H1 (cell line): ENCODE data around the gene BCL2. TPM values are rescaled to one million over a fixed set of nuclear protein-coding genes. Genes with fewer than 3 reads are reported as not detected.
A peak's percentile ranks its signal among the peaks of the same experiment; 100 is the strongest.

Source experiments
- CTCF ChIA-PET: fragments of 300-600 bp; sonication (Branson Sonifier 250); formaldehyde crosslinking; loops from one replicate; lab custom pipeline; 2021; ENCODE audit not compliant: partially characterized antibody; lab: Charles Lee
- POLR2A ChIA-PET: fragments of 300-600 bp; sonication (Branson Sonifier 250); formaldehyde crosslinking; loops from one replicate; lab custom pipeline; 2021; ENCODE audit warnings: inconsistent platforms; ENCODE audit not compliant: partially characterized antibody; lab: Charles Lee
- DNase-seq, 2 experiments: peaks; one replicate each; pipeline versions ENCODE4 v3.0.0 to v3.0.0-alpha.2; 2010 to 2022; ENCODE audit warnings: low spot score in 2 of 2, low read depth in 1 of 2, mixed read lengths in 1 of 2
- FAIRE-seq: peaks from 2 replicates; lab custom pipeline; 2011; peaks lifted over from hg19 to GRCh38; lab: Jason Lieb, UNC
- H2AFZ ChIP-seq: 2 replicates; pipeline ENCODE4 v1.8.1; 2012; ENCODE audit warnings: low read length, inconsistent platforms
- H2AK5ac ChIP-seq: 2 replicates; pipeline ENCODE4 v1.6.1; 2013; ENCODE audit warnings: low read depth, low read length
- H2BK120ac ChIP-seq: replicated peaks from 2 replicates; pipeline ENCODE3; 2013; ENCODE audit warnings: low read depth, low read length, inconsistent platforms
- H2BK12ac ChIP-seq: 2 replicates; pipeline ENCODE4 v1.6.1; 2013; ENCODE audit warnings: low read depth, low read length
- H2BK15ac ChIP-seq: 2 replicates; pipeline ENCODE4 v1.6.1; 2013; ENCODE audit warnings: low read length
- H2BK20ac ChIP-seq: 2 replicates; pipeline ENCODE4 v1.6.1; 2013; ENCODE audit warnings: low read length
- H2BK5ac ChIP-seq: 2 replicates; pipeline ENCODE4 v1.6.1; 2013; ENCODE audit warnings: low read depth, low read length
- H3K14ac ChIP-seq: 2 replicates; pipeline ENCODE4 v1.6.1; 2013; ENCODE audit warnings: inconsistent platforms; ENCODE audit not compliant: insufficient read length
- H3K18ac ChIP-seq: 2 replicates; pipeline ENCODE4 v1.6.1; 2013; ENCODE audit warnings: low read length; ENCODE audit errors: extremely low read depth
- H3K23ac ChIP-seq: 2 replicates; pipeline ENCODE4 v1.6.1; 2013; ENCODE audit warnings: inconsistent platforms; ENCODE audit not compliant: insufficient read length
- H3K23me2 ChIP-seq: 2 replicates; pipeline ENCODE4 v1.6.1; 2013; ENCODE audit warnings: low read depth, low read length
- H3K27ac ChIP-seq: 2 replicates; pipeline ENCODE4 v1.6.1; 2011; ENCODE audit warnings: low read depth, low read length, inconsistent platforms
- H3K27me3 ChIP-seq, 4 experiments: replicated peaks in 1 of 4; 1 replicate in 1 of 4; 2 replicates in 3 of 4; pipeline versions ENCODE4 v1.6.1 to v1.8.1; 2011 to 2013; ENCODE audit warnings: low read length in 3 of 4, mild to moderate bottlenecking in 3 of 4, inconsistent platforms in 2 of 4, mixed read lengths in 2 of 4, moderate library complexity in 1 of 4; ENCODE audit not compliant: control insufficient read depth in 3 of 4, insufficient read depth in 3 of 4; ENCODE audit errors: extremely low read depth in 1 of 4
- H3K36me3 ChIP-seq, 4 experiments: 2 replicates each; pipeline versions ENCODE4 v1.6.1 to v1.8.1; 2011 to 2013; ENCODE audit warnings: mild to moderate bottlenecking in 4 of 4, low read length in 3 of 4, moderate library complexity in 2 of 4, control low read depth in 1 of 4, inconsistent platforms in 1 of 4; ENCODE audit not compliant: insufficient read depth in 4 of 4, control insufficient read depth in 2 of 4
- H3K4ac ChIP-seq: replicated peaks from 2 replicates; pipeline ENCODE3; 2013; ENCODE audit warnings: low read length, low read depth, mixed read lengths, inconsistent platforms; ENCODE audit not compliant: insufficient read length
- H3K4me1 ChIP-seq, 4 experiments: replicated peaks in 1 of 4; 1 replicate in 1 of 4; 2 replicates in 3 of 4; pipeline versions ENCODE4 v1.6.1 to v1.8.1; 2011 to 2013; ENCODE audit warnings: low read length in 3 of 4, inconsistent platforms in 2 of 4, mixed read lengths in 1 of 4; ENCODE audit not compliant: insufficient read depth in 4 of 4, control insufficient read depth in 3 of 4
- H3K4me2 ChIP-seq, 2 experiments: 2 replicates each; pipeline versions ENCODE4 v1.6.1 to v1.8.1; 2011 to 2013; ENCODE audit warnings: low read depth in 2 of 2, low read length in 2 of 2, control low read depth in 1 of 2, inconsistent platforms in 1 of 2, mild to moderate bottlenecking in 1 of 2; ENCODE audit not compliant: insufficient read depth in 1 of 2
- H3K4me3 ChIP-seq, 4 experiments: fragments of 200-600, 300-600 bp in 1 of 4; sonication (generic), shearing (Covaris generic), sonication (Bioruptor Twin) in 1 of 4; 2 replicates each; pipeline versions ENCODE4 v1.5.1 to v1.8.1; 2011 to 2016; ENCODE audit warnings: low read length in 4 of 4, low read depth in 3 of 4, control low read depth in 2 of 4, inconsistent platforms in 2 of 4, mild to moderate bottlenecking in 2 of 4, mixed read lengths in 1 of 4, moderate library complexity in 1 of 4; ENCODE audit not compliant: insufficient read depth in 2 of 4; ENCODE audit errors: extremely low read depth in 1 of 4
- H3K56ac ChIP-seq: replicated peaks from 2 replicates; pipeline ENCODE3; 2013; ENCODE audit warnings: low read depth, mild to moderate bottlenecking, mixed read lengths, low read length, inconsistent platforms; ENCODE audit not compliant: insufficient read length
- H3K79me1 ChIP-seq: 2 replicates; pipeline ENCODE4 v1.6.1; 2013; ENCODE audit warnings: low read depth, low read length, control low read depth
- H3K79me2 ChIP-seq, 2 experiments: 2 replicates each; pipeline versions ENCODE4 v1.6.1 to v1.8.1; 2012 to 2013; ENCODE audit warnings: low read length in 2 of 2, mild to moderate bottlenecking in 2 of 2, inconsistent platforms in 1 of 2; ENCODE audit not compliant: insufficient read depth in 2 of 2, control insufficient read depth in 1 of 2
- H3K9ac ChIP-seq, 4 experiments: replicated peaks in 1 of 4; 1 replicate in 1 of 4; 2 replicates in 3 of 4; pipeline versions ENCODE4 v1.6.1 to v1.8.1; 2011 to 2013; ENCODE audit warnings: low read depth in 3 of 4, low read length in 3 of 4, control low read depth in 2 of 4, mild to moderate bottlenecking in 2 of 4, moderate library complexity in 2 of 4, inconsistent platforms in 1 of 4; ENCODE audit errors: extremely low read depth in 1 of 4
- H3K9me3 ChIP-seq, 2 experiments: 2 replicates each; pipeline versions ENCODE4 v1.6.1 to v1.8.1; 2012 to 2013; ENCODE audit warnings: mild to moderate bottlenecking in 2 of 2, moderate library complexity in 2 of 2, control low read depth in 1 of 2, inconsistent platforms in 1 of 2, low read depth in 1 of 2, low read length in 1 of 2, mixed read lengths in 1 of 2; ENCODE audit not compliant: insufficient read depth in 2 of 2
- H4K20me1 ChIP-seq, 2 experiments: replicated peaks in 1 of 2; 2 replicates each; pipeline versions ENCODE3 to v1.8.1; 2011 to 2013; ENCODE audit warnings: inconsistent platforms in 2 of 2, low read length in 2 of 2, mild to moderate bottlenecking in 1 of 2; ENCODE audit not compliant: insufficient read depth in 2 of 2, control insufficient read depth in 1 of 2
- H4K5ac ChIP-seq: 2 replicates; pipeline ENCODE4 v1.6.1; 2013; ENCODE audit warnings: low read length, low read depth, mixed read lengths, inconsistent platforms; ENCODE audit not compliant: insufficient read length
- H4K8ac ChIP-seq: 2 replicates; pipeline ENCODE4 v1.8.0; 2013; ENCODE audit warnings: mild to moderate bottlenecking, moderate library complexity, low read length, inconsistent platforms; ENCODE audit not compliant: insufficient read depth; ENCODE audit errors: extremely low read depth
- H4K91ac ChIP-seq: replicated peaks from 2 replicates; pipeline ENCODE3; 2013; ENCODE audit warnings: low read length, mixed read lengths, inconsistent platforms; ENCODE audit not compliant: insufficient read length
- BCL11A ChIP-seq, 2 experiments: IDR thresholded peaks; one replicate each; pipeline ENCODE4 v1.6.1; 2011; ENCODE audit warnings: low read depth in 2 of 2, low read length in 2 of 2, mild to moderate bottlenecking in 2 of 2
- BRCA1 ChIP-seq: IDR thresholded peaks from 2 replicates; pipeline ENCODE4 v1.6.1; 2012; ENCODE audit warnings: low read depth, low read length, improper control_type of control experiment
- SUZ12 ChIP-seq: fragments of 200-600 bp; sonication (generic); IDR thresholded peaks from 2 replicates; pipeline ENCODE4 v1.6.1; 2012; ENCODE audit warnings: mild to moderate bottlenecking, inconsistent platforms, low read length, moderate library complexity, mixed read lengths
- TCF12 ChIP-seq: IDR thresholded peaks from 2 replicates; pipeline ENCODE4 v1.6.1; 2011; ENCODE audit warnings: low read depth, mild to moderate bottlenecking, low read length
- TEAD4 ChIP-seq: IDR thresholded peaks from 2 replicates; pipeline ENCODE4 v1.6.1; 2012; ENCODE audit warnings: low read depth, low read length, inconsistent platforms, mixed read lengths
- ZNF274 ChIP-seq: IDR thresholded peaks from 2 replicates; pipeline ENCODE4 v1.7.0; 2012; ENCODE audit warnings: low read length, borderline replicate concordance; ENCODE audit errors: extremely low read depth
- WGBS, 2 experiments: shearing (Covaris generic) in 1 of 2; methylation state at CpG; one replicate each; pipeline versions ENCODE4 v1.1.6 to v1.1.7; 2013 to 2015; ENCODE audit warnings: low lambda C conversion rate in 2 of 2, mixed read lengths in 2 of 2, inconsistent platforms in 1 of 2, low coverage in 1 of 2, missing lambda C conversion rate in 1 of 2; ENCODE audit not compliant: insufficient replicate concordance in 2 of 2, insufficient coverage in 1 of 2, insufficient read length in 1 of 2; ENCODE audit errors: extremely low coverage in 1 of 2, missing lambda C conversion rate in 1 of 2; 5-methylcytosine and 5-hydroxymethylcytosine counted together
- polyA plus RNA-seq, 7 experiments: library from polyadenylated mRNA; depleted of rRNA in 3 of 7; stranded (reverse) in 5 of 7; unstranded in 2 of 7; fragments of >200 nt in 5 of 7; fragments of 200-250 nt in 2 of 7; gene quantifications; 1 replicate in 5 of 7; 2 replicates in 1 of 7; 4 replicates in 1 of 7; pipeline versions ENCODE4 v1.2.1 to v1.2.3, GENCODE V29; 2011 to 2013; ENCODE audit warnings: missing spikeins in 2 of 7, mixed read lengths in 2 of 7
- total RNA-seq: library from RNA; stranded (reverse); fragmentation: NEBNext Ultra II Directional; extraction: Animal tissue kit (Norgen Biotek cat#: 25700); gene quantifications from 2 replicates; pipeline ENCODE4 v1.2.1, GENCODE V29; 2021

The BCL2 gene
- total and polyA plus RNA-seq, 2 of the 8 experiments (the other 6 are each of a cell fraction or from before 2014, with no cell fraction given), result 0.59 to 4.5 TPM

GRCh38 chr18:63098018-63098981, 221.3 kb downstream of the BCL2 start:
- POLR2A ChIA-PET, result no interaction called here
- H2BK20ac ChIP-seq, result no peak overlapping the region
- H4K8ac ChIP-seq, result no peak overlapping the region
- H2BK5ac ChIP-seq, result no peak overlapping the region
- peaks cover 0 to 3% of the 10 kb centered on the region in 2 experiments for H4K20me1 ChIP-seq
- H3K27ac ChIP-seq, result no peak overlapping the region
- H3K4me3 ChIP-seq, result no peak overlapping the region
- no peaks in the 10 kb centered on the region for H3K79me2 ChIP-seq
- no peak overlapping the region for H4K5ac ChIP-seq
- no peak overlapping the region for H3K9ac ChIP-seq
- H3K4me2 ChIP-seq, result no peak overlapping the region
- FAIRE-seq, result no peak
- no peak overlapping the region for H3K56ac ChIP-seq
- peaks cover 3% of the 10 kb centered on the region; the same call in 1 of the 2 replicates for H3K23me2 ChIP-seq
- TF ChIP-seq TEAD4, result no peak
- no peak for TF ChIP-seq ZNF274
- TF ChIP-seq BRCA1, result no peak
- no peak for TF ChIP-seq TCF12
- no peak for TF ChIP-seq BCL11A (IDR thresholded peaks at IDR 0.05; ENCODE audit: low read depth in 2 of 2, low read length in 2 of 2)
- TF ChIP-seq SUZ12, result no peak
- H3K36me3 ChIP-seq, result no peaks in the 10 kb centered on the region
- no peak for DNase-seq
- no peak overlapping the region for H4K91ac ChIP-seq
- no peak overlapping the region for H3K4ac ChIP-seq
- no peaks in the 10 kb centered on the region; a peak in 1 of 4 replicates for H3K9me3 ChIP-seq
- 83% methylated on average over 16 of the region's 16 CpGs; no CpG with 5 or more reads in 1 of the 2 experiments for WGBS, 2 experiments
- H3K14ac ChIP-seq, result no peak overlapping the region
- no peak overlapping the region for H3K23ac ChIP-seq
- no peak overlapping the region for H2AK5ac ChIP-seq
- no peak overlapping the region for H2BK12ac ChIP-seq
- CTCF ChIA-PET, result interaction anchor here (1.6 kb wide), 1 partner anchor 25 kb away, joined by 3 read pairs; no protein-coding TSS in a partner anchor
- no peak overlapping the region for H2BK15ac ChIP-seq
- H3K27me3 ChIP-seq, result no peaks in the 10 kb centered on the region
- no peaks in the 10 kb centered on the region for H3K79me1 ChIP-seq
- H2AFZ ChIP-seq, result peak overlapping the region; percentile 31; the same call in 1 of the 2 replicates
- H2BK120ac ChIP-seq, result no peak overlapping the region
- H3K18ac ChIP-seq, result no peak overlapping the region
- H3K4me1 ChIP-seq, result peaks cover 0 to 2% (median 0%) of the 10 kb centered on the region in 4 experiments; a peak in 1 of 7 replicates
